DOHH2 (cell line): Measurements from ENCODE around the gene FUT1.

Experiments used
- H3F3A ChIP-seq: fragments of 200-600 bp; sonication (generic), shearing (Covaris generic); 2 replicates; pipeline ENCODE4 v1.6.0; 2016; ENCODE audit warnings: antibody characterized with exemption, mild to moderate bottlenecking; ENCODE audit not compliant: control insufficient read depth, insufficient read depth
- H3K27ac ChIP-seq: fragments of 200-600 bp; sonication (generic); 2 replicates; pipeline ENCODE4 v1.5.1; 2014; ENCODE audit warnings: low read depth, mild to moderate bottlenecking, low read length, moderate library complexity
- H3K27me3 ChIP-seq: fragments of 200-600 bp; sonication (generic); 2 replicates; pipeline ENCODE4 v1.6.1; 2014; ENCODE audit warnings: mild to moderate bottlenecking, low read length, mixed read lengths; ENCODE audit not compliant: control insufficient read depth
- H3K36me3 ChIP-seq: fragments of 200-600 bp; sonication (generic); 2 replicates; pipeline ENCODE4 v1.6.1; 2014; ENCODE audit warnings: mild to moderate bottlenecking, low read length, moderate library complexity, mixed read lengths; ENCODE audit not compliant: control insufficient read depth
- H3K4me1 ChIP-seq: fragments of 200-600 bp; sonication (generic); 2 replicates; pipeline ENCODE4 v1.6.1; 2014; ENCODE audit warnings: mild to moderate bottlenecking, low read length, mixed read lengths; ENCODE audit not compliant: control insufficient read depth
- H3K4me2 ChIP-seq: fragments of 200-600 bp; sonication (generic); 2 replicates; pipeline ENCODE4 v1.6.0; 2014; ENCODE audit warnings: mild to moderate bottlenecking, low read length, moderate library complexity
- H3K4me3 ChIP-seq: fragments of 200-600 bp; sonication (generic); 2 replicates; pipeline ENCODE4 v1.5.1; 2014; ENCODE audit warnings: mild to moderate bottlenecking, low read length, mixed read lengths
- H3K79me2 ChIP-seq: fragments of 200-600 bp; sonication (generic); 2 replicates; pipeline ENCODE4 v1.6.1; 2014; ENCODE audit warnings: mild to moderate bottlenecking, low read length, mixed read lengths; ENCODE audit not compliant: control insufficient read depth
- H3K9me2 ChIP-seq: fragments of 200-600 bp; sonication (generic); replicated peaks from 2 replicates; pipeline ENCODE4 v1.6.1; 2014; ENCODE audit warnings: mild to moderate bottlenecking, low read length, mixed read lengths; ENCODE audit not compliant: control insufficient read depth
- H3K9me3 ChIP-seq: fragments of 200-600 bp; sonication (generic); 2 replicates; pipeline ENCODE4 v1.6.1; 2014; ENCODE audit warnings: antibody characterized with exemption, low read length, mixed read lengths; ENCODE audit not compliant: control insufficient read depth, insufficient read depth
- H4K20me1 ChIP-seq: fragments of 200-600 bp; sonication (generic); 2 replicates; pipeline ENCODE4 v1.6.0; 2014; ENCODE audit warnings: low read depth, mild to moderate bottlenecking, antibody characterized with exemption, low read length, moderate library complexity; ENCODE audit not compliant: control insufficient read depth, insufficient read depth
- CTCF ChIP-seq: fragments of 200-600 bp; sonication (generic); IDR thresholded peaks from one replicate; pipeline ENCODE4 v1.5.1; 2014; ENCODE audit warnings: antibody characterized with exemption, mild to moderate bottlenecking, low read depth, low read length; ENCODE audit not compliant: poor library complexity, severe bottlenecking
- EZH2phosphoT487 ChIP-seq: fragments of 200-600 bp; sonication (generic); IDR thresholded peaks from 2 replicates; pipeline ENCODE4 v1.6.1; 2017; ENCODE audit warnings: borderline replicate concordance, mild to moderate bottlenecking, antibody characterized with exemption, low read length, moderate library complexity, mixed read lengths

Gene FUT1

DNA sequence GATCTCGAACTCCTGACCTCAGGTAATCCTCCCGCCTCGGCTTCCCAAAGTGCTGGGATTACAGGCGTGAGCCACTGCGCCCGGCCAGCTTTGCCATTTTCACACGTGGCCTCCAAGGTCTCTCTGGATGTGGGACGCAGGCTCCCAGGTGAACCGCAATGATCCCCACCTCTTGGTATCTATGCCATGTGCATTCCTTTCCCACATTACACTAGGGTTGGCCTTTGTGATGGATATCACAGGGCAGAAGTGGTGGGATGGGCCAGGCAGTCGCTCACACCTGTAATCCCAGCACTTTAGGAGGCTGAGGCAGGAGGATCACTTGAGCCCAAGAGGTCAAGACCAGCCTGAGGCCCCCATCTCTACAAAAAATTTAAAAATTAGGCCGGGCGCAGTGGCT is 25.3 kb upstream of the FUT1 start:
- Histone ChIP-seq H4K20me1 (no peaks in the 10 kb centered on the region), H3K4me1 (peaks cover 22% of the 10 kb centered on the region)

DNA sequence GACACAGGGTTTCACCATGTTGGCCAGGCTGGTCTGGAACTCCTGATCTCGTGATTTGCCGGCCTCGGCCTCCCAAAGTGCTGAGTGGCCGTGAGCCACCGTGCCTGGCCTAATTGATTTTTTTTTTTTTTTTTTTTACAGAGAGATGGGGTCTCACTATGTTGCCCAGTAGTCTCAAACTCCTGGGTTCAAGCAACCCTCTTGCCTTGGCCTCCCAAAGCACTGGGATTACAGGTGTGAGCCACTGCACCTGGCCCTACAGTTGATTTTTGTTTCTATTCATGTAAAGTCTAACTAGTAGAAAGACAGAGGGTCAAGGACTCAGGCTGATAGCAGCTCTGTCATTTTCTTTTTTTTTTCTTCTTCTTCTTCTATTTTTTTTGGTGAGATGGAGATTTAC is 24.7 kb upstream of the FUT1 start:
- Histone ChIP-seq H3K36me3 (no peaks in the 10 kb centered on the region), H3K9me3 (no peaks in the 10 kb centered on the region), H3K79me2 (no peaks in the 10 kb centered on the region), H3K27ac (no peak overlapping the region), H3K4me1 (peaks cover 19% of the 10 kb centered on the region), H3K27me3 (no peaks in the 10 kb centered on the region), H3K4me3 (no peak overlapping the region), H3K4me2 (no peak overlapping the region), H4K20me1 (no peaks in the 10 kb centered on the region), H3F3A (no peaks in the 10 kb centered on the region), H3K9me2 (no peaks in the 10 kb centered on the region)
- TF ChIP-seq EZH2phosphoT487 (no peak), CTCF (no peak)

More for the DNA sequence above, 25.3 kb upstream of the FUT1 start:
- Histone ChIP-seq H3K79me2 (no peaks in the 10 kb centered on the region), H3K36me3 (no peaks in the 10 kb centered on the region), H3K4me2 (no peak overlapping the region), H3K9me3 (no peaks in the 10 kb centered on the region), H3K27ac (no peak overlapping the region), H3K4me3 (no peak overlapping the region), H3K9me2 (no peaks in the 10 kb centered on the region), H3K27me3 (no peaks in the 10 kb centered on the region), H3F3A (no peaks in the 10 kb centered on the region)
- TF ChIP-seq CTCF (no peak), EZH2phosphoT487 (no peak)

- H3K4me2 ChIP-seq: no peak overlapping the region
These were observed 20.1 kb upstream of the FUT1 start for GRCh38 chr19:48772503-48772953.

More at GRCh38 chr19:48772503-48772953, 20.1 kb upstream of the FUT1 start:
- Histone ChIP-seq H3K4me3 (no peak overlapping the region), H3K9me3 (no peaks in the 10 kb centered on the region), H3K27me3 (peaks cover 15% of the 10 kb centered on the region), H4K20me1 (no peaks in the 10 kb centered on the region), H3F3A (no peaks in the 10 kb centered on the region), H3K79me2 (no peaks in the 10 kb centered on the region), H3K36me3 (no peaks in the 10 kb centered on the region), H3K4me1 (no peaks in the 10 kb centered on the region), H3K9me2 (no peaks in the 10 kb centered on the region), H3K27ac (no peak overlapping the region)
- TF ChIP-seq CTCF (no peak), EZH2phosphoT487 (no peak)
